Medulla oblongata (tissue), 1 donor: ENCODE data around the gene AGPS.

Source experiments
- DNase-seq: peaks from one replicate; pipeline ENCODE4 v3.0.0-alpha.2; 2015; ENCODE audit errors: extremely low spot score

The AGPS gene

DNA sequence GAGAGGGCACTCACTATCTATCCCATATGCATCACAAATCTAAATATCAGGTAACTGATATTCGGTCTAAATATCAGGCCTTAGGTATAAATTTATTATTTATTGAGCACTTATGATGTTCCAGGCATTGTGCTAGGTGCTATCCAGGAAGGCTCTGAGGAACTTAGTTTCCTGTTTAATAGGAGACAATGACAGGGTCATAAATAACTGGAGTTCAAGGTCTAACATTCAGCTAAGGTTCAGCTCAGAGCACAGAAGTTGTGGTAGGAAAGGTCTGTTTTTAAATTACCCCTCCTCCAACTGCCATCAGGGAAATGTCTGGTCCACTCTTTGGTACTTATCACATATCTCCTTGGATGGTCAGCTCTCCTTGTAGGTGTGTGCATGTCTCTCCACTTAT lies 193.6 kb downstream of the AGPS start:
- no peak for DNase-seq

DNA sequence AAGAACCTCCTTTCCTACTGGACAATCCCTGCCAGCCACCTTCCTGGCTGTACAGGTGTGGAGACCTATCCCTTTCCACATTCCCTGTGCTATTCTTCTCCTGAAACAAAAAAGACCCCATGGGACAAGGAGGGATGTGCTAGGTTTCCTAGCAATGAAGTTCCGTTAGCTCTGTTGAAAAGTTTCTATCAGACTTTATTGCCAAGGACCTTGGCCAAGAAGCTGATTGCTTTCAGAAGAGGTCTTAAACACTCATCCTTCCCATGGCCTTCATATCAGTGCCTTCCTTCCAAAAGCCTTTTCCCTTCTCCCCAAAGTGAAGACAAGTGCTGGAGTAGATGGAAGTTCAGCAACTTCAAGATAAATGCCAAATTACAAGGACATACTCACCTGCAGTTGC lies 194.8 kb downstream of the AGPS start:
- no peak for DNase-seq

DNA sequence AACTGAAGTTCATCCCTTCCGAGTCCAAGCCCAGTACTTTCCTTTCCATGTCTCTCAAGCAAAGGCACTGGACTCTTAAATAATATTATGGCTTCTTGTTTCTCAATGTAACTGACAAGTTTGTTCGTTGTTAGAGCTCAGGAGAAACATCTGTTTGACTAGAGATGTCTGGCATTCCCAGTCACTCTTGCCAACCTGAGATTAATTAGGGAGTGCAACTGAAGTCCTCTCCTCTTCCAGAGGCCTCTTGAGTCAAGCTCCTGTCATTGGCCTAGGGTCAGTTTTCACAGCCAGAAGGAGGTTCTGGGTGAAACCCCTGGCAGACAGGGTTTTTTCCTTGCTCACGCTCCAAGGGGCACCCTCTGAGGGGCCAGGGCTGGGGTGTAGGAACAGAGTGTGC lies 196.1 kb downstream of the AGPS start:
- no peak for DNase-seq

DNA sequence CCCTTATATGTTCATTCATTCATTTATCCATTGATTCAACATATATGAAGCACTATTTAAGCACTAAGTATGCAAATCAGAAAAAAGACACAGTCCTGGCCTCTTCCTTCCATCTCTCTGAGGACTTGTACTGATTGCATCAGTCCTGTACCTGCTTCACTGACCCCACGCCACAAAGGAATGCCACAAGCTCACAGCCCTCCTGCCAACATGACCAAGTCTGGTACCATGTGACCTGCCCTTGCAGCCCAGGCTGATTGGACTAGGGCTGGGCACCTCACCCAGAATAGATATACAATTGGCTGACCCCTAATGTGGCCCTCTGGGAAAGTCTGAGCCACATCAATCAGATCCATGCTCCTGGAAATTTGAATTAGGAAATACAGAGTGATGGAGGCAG lies 196.6 kb downstream of the AGPS start:
- DNase-seq: no peak

DNA sequence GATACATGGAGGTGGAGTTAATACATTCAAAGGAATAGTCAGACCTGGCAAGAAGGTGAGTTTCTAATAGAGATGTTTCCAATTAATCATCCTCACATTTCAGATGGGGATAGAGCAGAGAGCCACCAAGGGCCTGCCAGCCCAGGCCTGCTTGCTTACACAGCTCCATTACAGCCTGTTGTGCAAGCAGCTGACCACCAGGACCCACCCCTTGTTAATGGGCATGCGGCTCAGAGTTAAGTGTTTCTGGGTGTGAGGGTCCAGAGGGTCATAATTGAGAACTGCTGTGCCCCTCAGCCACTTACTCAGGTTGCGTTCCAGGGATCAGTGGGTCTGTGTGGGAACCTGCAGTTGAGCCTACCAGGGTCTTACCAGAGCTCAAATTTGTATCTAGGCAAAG lies 199.8 kb downstream of the AGPS start:
- DNase-seq: no peak

DNA sequence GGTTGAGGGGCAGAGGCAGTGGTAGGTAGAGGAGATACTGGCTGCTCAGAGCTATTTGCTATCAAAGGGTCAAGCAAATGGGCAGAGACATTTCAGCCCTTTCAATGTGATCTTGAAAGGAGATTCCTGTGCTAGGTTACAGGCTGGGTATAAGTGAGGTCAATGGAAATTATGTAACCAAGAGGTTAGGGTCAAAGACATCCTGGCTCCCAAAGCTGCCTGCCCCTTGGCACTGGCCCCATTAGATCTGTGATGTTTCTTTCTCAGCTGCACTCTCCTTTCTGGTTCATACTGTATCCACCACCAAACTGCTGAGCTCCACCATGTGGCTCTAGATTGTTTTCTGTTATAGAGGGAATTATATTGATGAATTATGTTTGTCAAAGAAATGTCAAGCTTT lies 200.4 kb downstream of the AGPS start:
- no peak for DNase-seq

DNA sequence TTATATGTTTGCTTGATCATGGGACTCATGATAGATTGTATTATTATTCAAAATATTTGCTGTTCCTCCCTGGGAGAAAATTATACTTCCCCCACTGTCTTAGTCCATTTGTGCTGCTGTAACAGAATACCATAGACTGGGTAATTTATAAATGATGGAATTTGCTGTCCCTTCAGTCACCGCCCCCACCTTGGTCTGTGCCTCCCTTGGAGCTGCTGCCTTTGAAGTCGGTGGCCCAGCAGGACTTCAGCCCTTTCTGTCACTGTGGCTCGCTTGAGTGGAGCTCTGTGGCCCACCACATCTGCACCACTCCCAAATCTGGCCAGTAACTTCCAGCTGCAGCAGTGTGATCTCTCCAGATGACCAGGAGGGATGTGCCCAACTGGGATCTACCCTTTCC lies 200.8 kb downstream of the AGPS start:
- DNase-seq: no peak
